HG02885 (cell line): Measurements from ENCODE around the gene GGT5.
A peak's percentile ranks its signal among the peaks of the same experiment; 100 is the strongest.
"Not testable (repeated sequence)": the region's sequence is repeated elsewhere in the genome, so short reads cannot be mapped to it uniquely, and the experiment has no call there.

Experiments used
- ATAC-seq: cut with Tn5 transposase; IDR thresholded peaks from one replicate; pipeline ENCODE4 v1.9.1; 2021; ENCODE audit warnings: mild to moderate bottlenecking; ENCODE audit not compliant: unreplicated experiment, poor library complexity

Gene GGT5, protein sequence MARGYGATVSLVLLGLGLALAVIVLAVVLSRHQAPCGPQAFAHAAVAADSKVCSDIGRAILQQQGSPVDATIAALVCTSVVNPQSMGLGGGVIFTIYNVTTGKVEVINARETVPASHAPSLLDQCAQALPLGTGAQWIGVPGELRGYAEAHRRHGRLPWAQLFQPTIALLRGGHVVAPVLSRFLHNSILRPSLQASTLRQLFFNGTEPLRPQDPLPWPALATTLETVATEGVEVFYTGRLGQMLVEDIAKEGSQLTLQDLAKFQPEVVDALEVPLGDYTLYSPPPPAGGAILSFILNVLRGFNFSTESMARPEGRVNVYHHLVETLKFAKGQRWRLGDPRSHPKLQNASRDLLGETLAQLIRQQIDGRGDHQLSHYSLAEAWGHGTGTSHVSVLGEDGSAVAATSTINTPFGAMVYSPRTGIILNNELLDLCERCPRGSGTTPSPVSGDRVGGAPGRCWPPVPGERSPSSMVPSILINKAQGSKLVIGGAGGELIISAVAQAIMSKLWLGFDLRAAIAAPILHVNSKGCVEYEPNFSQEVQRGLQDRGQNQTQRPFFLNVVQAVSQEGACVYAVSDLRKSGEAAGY

DNA sequence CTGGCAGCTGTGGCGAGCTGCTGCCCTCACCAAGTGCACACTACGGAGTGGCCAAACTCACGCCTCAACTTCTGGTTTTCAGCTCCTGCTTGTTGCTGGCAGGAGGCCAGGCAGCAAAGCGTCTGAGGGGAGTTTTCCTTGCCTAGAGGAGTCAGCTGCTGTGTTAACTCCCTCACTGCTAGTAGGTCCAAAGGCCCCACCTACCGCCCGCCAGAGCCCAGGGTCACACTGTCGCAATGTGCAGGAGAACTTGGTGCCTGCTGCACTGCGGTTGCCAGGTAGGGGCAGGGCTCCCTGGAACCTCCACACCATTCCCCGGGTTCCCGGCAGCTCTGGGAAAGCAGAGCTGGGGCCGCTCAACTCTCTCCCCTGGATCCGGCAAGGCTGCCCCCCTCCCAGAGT lies at the start of gene GGT5:
Gene GGT5 (minus strand): TSS at position 53 of the 402 bp plus-strand sequence. CDS start 357 bp downstream, outside the sequence.
- ATAC-seq: not testable (repeated sequence)

- ATAC-seq: not testable (repeated sequence)
Measured at GRCh38 chr22:24292202-24292830, 47.4 kb upstream of the GGT5 start.

DNA sequence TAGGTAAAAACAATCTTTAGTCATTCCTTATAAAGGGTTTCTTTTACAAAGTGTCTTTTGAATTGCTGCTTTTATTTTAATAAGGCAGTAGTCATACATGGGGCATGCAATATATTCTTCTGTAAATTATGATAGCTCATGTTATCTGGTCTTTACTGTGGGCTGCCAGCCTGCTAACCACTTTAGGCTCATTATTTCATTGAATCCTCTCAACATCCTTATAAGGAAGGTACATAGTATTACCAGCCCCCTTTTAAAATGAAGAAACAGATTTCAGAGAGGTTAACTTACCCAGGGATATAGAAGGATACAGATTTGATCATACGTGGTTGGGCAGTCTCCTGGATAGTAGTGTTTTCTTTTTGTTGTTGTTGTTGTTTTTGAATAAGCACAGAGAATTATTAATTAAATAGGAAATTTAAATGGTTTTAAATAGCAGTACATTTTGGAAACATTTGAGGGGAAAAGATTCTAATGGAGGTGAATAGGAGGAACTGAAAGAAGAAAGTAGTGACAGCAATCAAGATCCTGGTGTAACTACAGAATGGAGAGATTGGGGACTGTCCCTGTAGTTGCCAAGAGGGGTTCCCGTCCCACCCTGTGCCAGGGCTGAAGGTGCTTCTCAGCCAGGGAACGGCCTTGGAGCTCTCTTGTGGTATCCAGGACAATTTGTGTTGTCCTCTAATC lies 46.8 kb upstream of the GGT5 start:
- no peak for ATAC-seq

- no peak for ATAC-seq
Measured at GRCh38 chr22:24290459-24290858, 45.6 kb upstream of the GGT5 start.

DNA sequence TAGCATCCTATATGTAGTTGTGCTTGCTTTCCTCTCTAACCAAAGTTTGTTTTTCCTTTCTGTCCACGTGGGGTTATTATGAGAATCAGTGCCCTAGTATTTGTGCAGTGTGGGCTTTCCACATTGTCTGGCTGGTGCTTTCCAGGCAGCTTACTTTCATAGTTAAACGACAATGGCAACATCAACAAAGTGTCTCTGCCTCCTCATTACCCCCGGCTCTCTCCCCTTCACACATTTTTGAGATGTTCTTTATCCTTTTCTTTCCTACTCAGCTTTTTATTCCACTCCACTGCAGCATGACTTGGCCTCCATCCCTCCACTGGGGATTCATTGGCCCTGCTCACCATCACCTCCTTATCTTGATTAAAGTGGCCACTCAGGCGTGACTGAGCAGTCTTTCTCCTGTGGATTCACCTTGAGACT lies 44.9 kb upstream of the GGT5 start:
- no peak for ATAC-seq

- no peak for ATAC-seq
Measured at GRCh38 chr22:24289114-24289513, 44.2 kb upstream of the GGT5 start.

DNA sequence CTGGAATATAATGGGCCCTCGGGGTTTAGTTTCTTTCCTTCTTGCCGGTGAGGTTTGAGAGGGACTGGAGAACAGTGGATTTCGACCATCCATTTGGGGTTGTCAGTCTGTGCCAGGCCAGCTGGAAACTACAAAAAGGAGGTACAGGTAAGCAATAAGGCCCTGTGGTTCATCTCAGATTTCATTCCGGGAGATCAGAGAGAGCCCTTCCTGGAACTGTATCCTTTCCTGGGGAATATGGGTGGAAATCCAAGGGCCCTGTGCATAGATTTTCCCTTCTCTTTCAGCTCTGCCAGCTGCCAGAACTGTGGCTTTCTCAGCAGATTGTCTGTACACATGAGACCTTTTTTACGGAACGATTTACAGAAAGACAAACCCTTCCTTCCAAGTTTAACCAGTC lies 42.9 kb upstream of the GGT5 start:
- ATAC-seq: not testable (repeated sequence)

GRCh38 chr22:24287212-24287611 lies 42.3 kb upstream of the GGT5 start:
- ATAC-seq: not testable (repeated sequence)

GRCh38 chr22:24285245-24285644 lies 40.4 kb upstream of the GGT5 start:
- no peak for ATAC-seq

- no peak for ATAC-seq
Measured at GRCh38 chr22:24284747-24285203, 39.9 kb upstream of the GGT5 start.

DNA sequence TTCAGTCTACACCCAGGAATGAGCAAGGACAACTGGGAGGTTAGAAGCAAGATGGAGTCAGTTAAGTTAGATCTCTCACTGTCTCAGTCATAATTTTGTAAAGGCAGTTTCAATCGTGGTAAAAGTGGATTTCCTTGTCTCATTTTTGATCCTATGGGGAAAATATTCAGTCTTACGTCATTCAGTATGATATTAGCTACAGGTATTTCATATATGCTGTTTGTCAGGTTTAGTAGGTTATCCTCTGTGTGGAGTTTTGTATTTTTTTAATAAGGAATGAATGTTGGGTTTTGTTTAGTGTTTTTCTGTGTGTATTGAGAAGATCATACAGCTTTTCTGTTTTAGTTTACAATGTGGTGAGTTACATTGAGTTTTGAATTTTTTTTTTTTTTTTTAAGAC lies 37.5 kb upstream of the GGT5 start:
- ATAC-seq: no peak

DNA sequence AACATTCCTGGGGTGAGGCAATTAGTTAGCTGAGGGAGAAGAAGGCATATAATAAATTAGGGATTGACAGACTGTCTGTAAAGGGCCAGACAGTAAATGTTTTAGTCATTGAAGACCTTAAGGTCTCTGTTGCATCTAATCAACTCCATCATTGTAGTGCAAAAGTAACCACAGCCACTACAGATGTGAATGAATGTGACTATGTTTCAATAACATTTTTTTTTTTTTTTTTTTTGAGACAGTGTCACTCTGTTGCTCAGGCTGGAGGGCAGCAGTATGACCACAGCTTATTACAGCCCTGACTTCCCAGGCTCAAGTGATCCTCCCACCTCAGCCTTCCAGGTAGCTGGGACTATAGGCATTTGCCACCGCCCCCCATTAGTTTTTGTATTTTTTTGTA lies 35.5 kb upstream of the GGT5 start:
- ATAC-seq: not testable (repeated sequence)

DNA sequence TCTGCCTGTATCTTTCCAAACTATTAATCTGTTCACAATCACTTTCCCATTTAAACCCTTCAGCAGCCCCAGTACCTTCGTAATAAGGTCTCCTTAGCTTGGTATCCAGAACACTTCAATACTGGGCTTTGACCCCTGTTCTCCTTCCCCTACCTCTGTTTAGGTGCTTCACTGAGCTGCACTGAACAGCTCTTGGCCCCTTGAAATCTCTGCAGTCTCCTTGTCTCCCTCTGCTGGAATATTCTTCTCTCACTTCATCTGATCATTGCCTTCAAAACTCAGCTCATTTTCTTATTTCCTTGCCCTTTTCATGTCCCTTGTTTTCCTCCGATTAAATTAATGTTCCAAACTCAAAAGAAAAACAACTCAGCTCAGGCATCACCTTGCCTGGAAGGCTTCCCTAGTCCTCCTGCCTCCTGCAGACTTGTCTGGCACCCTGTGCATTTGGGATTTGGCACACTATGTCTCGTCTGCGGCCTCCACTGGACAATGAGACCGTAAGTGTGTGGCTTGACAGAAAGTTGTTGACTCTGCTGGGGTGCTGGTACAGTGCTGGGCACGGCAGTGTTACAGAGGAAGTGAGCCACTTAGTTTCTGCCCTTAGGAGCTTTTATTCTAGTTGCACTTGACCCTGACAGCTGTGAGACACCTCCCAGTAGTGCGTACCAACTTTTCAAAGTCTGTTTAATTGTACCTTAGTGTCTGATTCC lies 30.0 kb upstream of the GGT5 start:
- ATAC-seq: not testable (repeated sequence)

- not testable (repeated sequence) for ATAC-seq
Measured at GRCh38 chr22:24273906-24274305, 29.0 kb upstream of the GGT5 start.

DNA sequence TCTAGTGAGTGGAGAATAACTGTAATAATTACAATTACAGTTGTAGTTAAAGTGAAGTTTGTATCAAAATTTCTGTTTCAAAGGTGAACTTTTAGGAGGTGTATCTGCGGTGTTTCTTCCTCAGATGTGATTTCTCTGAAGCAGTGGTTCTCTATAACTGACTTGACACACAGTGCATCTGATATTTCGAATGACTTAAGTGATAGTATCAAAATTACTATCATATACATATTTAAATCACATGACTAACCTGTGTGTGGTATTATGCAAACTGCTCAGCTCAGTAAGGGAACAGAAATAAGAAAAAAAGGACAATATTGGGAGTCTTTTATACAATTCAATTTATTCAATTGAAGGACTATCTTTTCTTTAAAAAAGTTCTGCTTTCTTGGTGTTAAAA lies 28.1 kb upstream of the GGT5 start:
- ATAC-seq: not testable (repeated sequence)

- no peak for ATAC-seq
Measured at GRCh38 chr22:24271386-24271854, 26.5 kb upstream of the GGT5 start.

DNA sequence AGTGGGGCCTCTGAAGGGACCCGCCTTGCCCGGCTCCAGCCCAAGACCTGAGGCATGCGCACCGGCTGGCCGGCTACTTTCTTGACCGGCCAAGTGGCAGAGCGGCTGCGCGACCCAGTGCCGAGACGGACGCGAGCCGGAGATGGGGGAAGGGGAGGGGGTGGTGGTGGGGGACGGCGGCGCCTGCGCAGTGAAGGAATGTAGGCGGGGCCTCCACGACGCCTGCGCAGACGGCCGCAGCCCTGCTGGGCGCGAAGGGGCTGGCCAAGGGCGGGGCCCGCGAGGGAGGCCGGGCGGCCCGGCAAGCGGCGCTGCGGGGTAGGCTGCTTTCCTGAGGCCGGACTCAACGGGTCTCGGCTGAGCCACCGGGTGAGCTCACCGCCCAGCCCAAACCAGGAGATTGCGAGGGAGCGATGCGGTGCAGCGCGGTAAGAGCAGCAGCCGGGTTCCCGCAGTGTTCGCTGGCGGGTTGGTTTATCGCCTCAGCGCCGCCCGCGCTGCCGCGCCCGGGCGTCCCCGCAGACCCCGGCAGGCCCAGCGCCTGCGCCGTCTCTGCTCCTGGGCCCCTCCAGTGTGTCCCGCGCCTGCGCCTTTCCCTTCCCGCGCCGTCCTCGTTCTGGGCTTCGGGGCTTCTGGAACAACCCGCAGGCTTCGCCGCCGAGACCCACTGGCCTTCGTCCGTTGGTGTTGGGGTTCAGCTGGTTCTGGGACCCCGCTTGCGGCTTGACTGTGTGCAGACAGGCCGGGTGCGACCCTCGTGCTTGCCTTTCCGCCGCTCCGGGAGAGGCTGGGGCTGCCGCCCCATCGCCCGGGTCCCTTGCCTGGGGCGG lies 25.9 kb upstream of the GGT5 start, which contains the start of gene SPECC1L:
Gene SPECC1L (plus strand): TSS at position 276 of the 830 bp plus-strand sequence. CDS start 31,401 bp downstream, outside the sequence.
- ATAC-seq: peak; percentile 89

GRCh38 chr22:24266495-24266894 lies 21.6 kb upstream of the GGT5 start:
- not testable (repeated sequence) for ATAC-seq

- ATAC-seq: no peak
Measured at GRCh38 chr22:24265734-24266133, 20.9 kb upstream of the GGT5 start.
